Endodermal cell (in vitro differentiated cells): ENCODE measurements around the gene CDK15. TPM values are rescaled to one million over a fixed set of nuclear protein-coding genes. Genes with fewer than 3 reads are reported as not detected.

Experiments
- DNase-seq: peaks from one replicate; pipeline ENCODE4 v3.0.0-alpha.2; 2017
- H3K27ac ChIP-seq: 2 replicates; pipeline ENCODE4 v1.5.1; 2013; ENCODE audit warnings: mild to moderate bottlenecking, low read depth, low read length, moderate library complexity
- H3K27me3 ChIP-seq: 2 replicates; pipeline ENCODE4 v1.6.1; 2013; ENCODE audit warnings: mild to moderate bottlenecking, low read length, moderate library complexity; ENCODE audit not compliant: insufficient read depth, control insufficient read depth, poor library complexity, severe bottlenecking
- H3K36me3 ChIP-seq: 2 replicates; pipeline ENCODE4 v1.7.0; 2013; ENCODE audit warnings: mild to moderate bottlenecking, low read length, moderate library complexity; ENCODE audit not compliant: control insufficient read depth, insufficient read depth
- H3K4me1 ChIP-seq: one replicate; pipeline ENCODE4 v1.7.0; 2013; ENCODE audit warnings: low read length; ENCODE audit not compliant: control insufficient read depth, insufficient read depth
- H3K4me3 ChIP-seq: 2 replicates; pipeline ENCODE4 v1.5.1; 2013; ENCODE audit warnings: mild to moderate bottlenecking, low read length, moderate library complexity
- H3K9ac ChIP-seq: 2 replicates; pipeline ENCODE4 v1.6.1; 2013; ENCODE audit warnings: mild to moderate bottlenecking, low read length, moderate library complexity; ENCODE audit not compliant: poor library complexity, severe bottlenecking; ENCODE audit errors: extremely low read depth
- H3K9me3 ChIP-seq: 2 replicates; pipeline ENCODE4 v1.6.1; 2013; ENCODE audit warnings: mild to moderate bottlenecking, low read length, moderate library complexity; ENCODE audit not compliant: control insufficient read depth
- H3K27ac Mint-ChIP-seq: 2 replicates; pipeline ENCODE4 v1.8.0; 2020; ENCODE audit warnings: mixed read lengths
- H3K27me3 Mint-ChIP-seq: 2 replicates; pipeline ENCODE4 v1.8.0; 2021; ENCODE audit warnings: mild to moderate bottlenecking, mixed read lengths; ENCODE audit not compliant: insufficient read depth
- H3K36me3 Mint-ChIP-seq: 2 replicates; pipeline ENCODE4 v1.8.0; 2020; ENCODE audit warnings: low read depth, mixed read lengths
- H3K4me1 Mint-ChIP-seq: 2 replicates; pipeline ENCODE4 v1.8.0; 2020; ENCODE audit warnings: mixed read lengths
- H3K4me3 Mint-ChIP-seq: 2 replicates; pipeline ENCODE4 v1.8.0; 2020; ENCODE audit warnings: mild to moderate bottlenecking, moderate library complexity, mixed read lengths
- H3K9me3 Mint-ChIP-seq: 2 replicates; pipeline ENCODE4 v1.8.0; 2020; ENCODE audit warnings: mild to moderate bottlenecking, mixed read lengths
- WGBS, 2 experiments: methylation state at CpG; one replicate each; pipeline versions ENCODE4 v1.1.5 to v1.1.7; 2013; ENCODE audit warnings: missing lambda C conversion rate in 2 of 2, mixed read lengths in 1 of 2; ENCODE audit not compliant: insufficient coverage in 1 of 2, insufficient read length in 1 of 2; 5-methylcytosine and 5-hydroxymethylcytosine counted together
- total RNA-seq, 2 donors: library from RNA; stranded (reverse); fragmentation: NEBNext Ultra II Directional in 1 of 2; extraction: Animal tissue kit (Norgen Biotek cat#: 25700) in 1 of 2; gene quantifications; 2 replicates in 1 of 2; 3 replicates in 1 of 2; pipeline ENCODE4 v1.2.1, GENCODE V29; 2021
- TF ChIP-seq, protein P1 (sequence below): fragments of 200-600 bp; sonication (generic); conservative IDR thresholded peaks from 2 replicates; pipeline ENCODE4 v1.5.0; 2021; ENCODE audit warnings: antibody characterized with exemption, mild to moderate bottlenecking

Gene CDK15
- total RNA-seq, 2 donors from 2014 or later = 0.35 TPM; not detected in 1

DNA sequence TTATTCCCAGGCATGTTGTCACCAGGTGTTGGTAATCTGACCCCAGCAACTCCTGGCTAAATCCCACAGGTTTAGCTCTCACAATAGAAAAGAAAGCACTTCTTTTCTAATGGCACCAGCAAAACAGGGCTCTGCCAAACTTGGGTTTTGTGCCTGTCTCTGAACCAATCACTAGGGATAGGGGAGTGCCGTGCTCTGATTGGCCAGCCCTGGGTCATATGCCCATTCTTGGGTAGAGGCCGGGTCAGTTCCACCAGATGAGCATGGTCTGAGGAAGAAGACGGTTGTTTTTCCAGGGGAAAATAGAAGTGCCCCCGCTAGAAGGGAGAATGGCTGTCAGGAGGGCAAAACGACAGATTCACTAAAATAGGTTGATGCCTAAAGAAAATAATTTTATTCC is 14.7 kb downstream of the CDK15 start:
- peaks cover 7% of the 10 kb centered on the region for H3K4me1 ChIP-seq
- peaks cover 19% of the 10 kb centered on the region for H3K9me3 Mint-ChIP-seq
- H3K4me1 Mint-ChIP-seq = peaks cover 13% of the 10 kb centered on the region
- no peaks in the 10 kb centered on the region for H3K27me3 Mint-ChIP-seq
- TF ChIP-seq, protein P1, sequence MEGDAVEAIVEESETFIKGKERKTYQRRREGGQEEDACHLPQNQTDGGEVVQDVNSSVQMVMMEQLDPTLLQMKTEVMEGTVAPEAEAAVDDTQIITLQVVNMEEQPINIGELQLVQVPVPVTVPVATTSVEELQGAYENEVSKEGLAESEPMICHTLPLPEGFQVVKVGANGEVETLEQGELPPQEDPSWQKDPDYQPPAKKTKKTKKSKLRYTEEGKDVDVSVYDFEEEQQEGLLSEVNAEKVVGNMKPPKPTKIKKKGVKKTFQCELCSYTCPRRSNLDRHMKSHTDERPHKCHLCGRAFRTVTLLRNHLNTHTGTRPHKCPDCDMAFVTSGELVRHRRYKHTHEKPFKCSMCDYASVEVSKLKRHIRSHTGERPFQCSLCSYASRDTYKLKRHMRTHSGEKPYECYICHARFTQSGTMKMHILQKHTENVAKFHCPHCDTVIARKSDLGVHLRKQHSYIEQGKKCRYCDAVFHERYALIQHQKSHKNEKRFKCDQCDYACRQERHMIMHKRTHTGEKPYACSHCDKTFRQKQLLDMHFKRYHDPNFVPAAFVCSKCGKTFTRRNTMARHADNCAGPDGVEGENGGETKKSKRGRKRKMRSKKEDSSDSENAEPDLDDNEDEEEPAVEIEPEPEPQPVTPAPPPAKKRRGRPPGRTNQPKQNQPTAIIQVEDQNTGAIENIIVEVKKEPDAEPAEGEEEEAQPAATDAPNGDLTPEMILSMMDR = no peak
- H3K27me3 ChIP-seq = no peaks in the 10 kb centered on the region
- no peak overlapping the region for H3K9ac ChIP-seq
- H3K27ac ChIP-seq = no peak overlapping the region
- H3K36me3 Mint-ChIP-seq = peaks cover 5% of the 10 kb centered on the region
- no peak overlapping the region for H3K4me3 ChIP-seq
- no peak for DNase-seq
- no peaks in the 10 kb centered on the region for H3K36me3 ChIP-seq
- no peak overlapping the region for H3K4me3 Mint-ChIP-seq
- peaks cover 26% of the 10 kb centered on the region for H3K9me3 ChIP-seq
- no peak overlapping the region for H3K27ac Mint-ChIP-seq
- 96 to 97% methylated on average over 4 to 5 of the region's 5 CpGs for WGBS, 2 experiments

DNA sequence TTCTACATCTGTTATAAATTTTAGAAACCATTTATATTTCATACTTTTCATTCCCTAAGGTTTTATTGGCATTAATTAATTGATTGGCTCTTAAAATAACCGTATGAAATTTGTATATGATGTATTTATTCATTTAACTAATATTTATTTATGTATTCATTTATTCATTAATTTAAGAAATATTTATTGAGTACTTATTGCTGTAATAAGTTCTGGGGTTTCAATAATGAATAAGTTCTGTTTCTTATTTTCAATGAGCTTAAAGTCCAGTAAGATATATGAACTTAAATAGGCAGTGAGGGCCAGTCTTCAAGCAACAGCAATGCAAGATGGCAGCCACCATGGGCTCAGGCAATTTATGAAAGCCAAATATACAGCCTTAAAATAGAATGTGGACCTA is 17.9 kb downstream of the CDK15 start:
- H3K4me3 ChIP-seq = no peak overlapping the region
- peaks cover 16% of the 10 kb centered on the region for H3K9me3 ChIP-seq
- no peak overlapping the region for H3K27ac ChIP-seq
- WGBS, 2 experiments = no CpG with 5 or more reads among the region's 1 CpG
- DNase-seq = no peak
- no peak overlapping the region for H3K9ac ChIP-seq
- H3K27me3 ChIP-seq = no peaks in the 10 kb centered on the region
- H3K4me1 ChIP-seq = peaks cover 7% of the 10 kb centered on the region
- TF ChIP-seq, protein P1 = no peak
- H3K36me3 Mint-ChIP-seq = no peaks in the 10 kb centered on the region
- H3K4me3 Mint-ChIP-seq = no peak overlapping the region
- no peaks in the 10 kb centered on the region for H3K36me3 ChIP-seq
- peaks cover 4% of the 10 kb centered on the region for H3K9me3 Mint-ChIP-seq
- H3K4me1 Mint-ChIP-seq = peaks cover 11% of the 10 kb centered on the region
- no peaks in the 10 kb centered on the region for H3K27me3 Mint-ChIP-seq
- H3K27ac Mint-ChIP-seq = no peak overlapping the region

DNA sequence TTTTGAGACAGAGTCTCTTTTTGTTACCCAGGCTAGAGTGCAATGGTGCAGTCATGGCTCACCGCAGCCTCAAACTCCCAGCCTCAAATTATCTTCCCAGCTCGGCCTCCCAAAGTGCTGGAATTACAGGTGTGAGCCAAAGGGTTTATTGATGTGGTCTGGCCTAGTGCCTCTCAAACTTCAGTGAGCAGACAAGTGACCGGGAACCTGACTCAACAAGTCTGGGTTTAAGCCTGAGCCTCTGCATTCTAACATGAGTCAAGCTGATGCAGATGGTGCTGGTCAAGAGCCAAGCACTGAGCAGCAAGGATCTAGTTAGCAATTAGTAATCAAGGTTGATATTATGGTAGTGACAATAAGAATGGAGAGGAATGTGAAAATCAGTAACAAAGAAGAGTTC is 21.3 kb downstream of the CDK15 start:
- 90 to 92% methylated on average over 2 to 3 of the region's 3 CpGs for WGBS, 2 experiments
- peaks cover 1% of the 10 kb centered on the region for H3K4me1 Mint-ChIP-seq
- TF ChIP-seq, protein P1 = no peak

More for the DNA sequence above, 21.3 kb downstream of the CDK15 start:
- Histone ChIP-seq H3K36me3 (no peaks in the 10 kb centered on the region), H3K27me3 (no peaks in the 10 kb centered on the region), H3K27ac (no peak overlapping the region), H3K9ac (no peak overlapping the region), H3K9me3 (peaks cover 16% of the 10 kb centered on the region), H3K4me3 (no peak overlapping the region), H3K4me1 (no peaks in the 10 kb centered on the region)
- Mint-ChIP-seq H3K36me3 (no peaks in the 10 kb centered on the region), H3K9me3 (peaks cover 4% of the 10 kb centered on the region), H3K4me3 (no peak overlapping the region), H3K27me3 (no peaks in the 10 kb centered on the region), H3K27ac (no peak overlapping the region)
- no peak for DNase-seq
